ENCODE data around the gene TOB2. TPM values are rescaled to one million over a fixed set of nuclear protein-coding genes. Genes with fewer than 3 reads are reported as not detected.

The TOB2 gene
- total and polyA plus RNA-seq, 4 donors = 9.8 to 17.1 (median 12.3) TPM

GRCh38 chr22:41471568-41471967 lies 25.0 kb upstream of the TOB2 start:
- H3K27me3 ChIP-seq (ENCODE audit: control insufficient read depth in 4 of 4, insufficient read depth in 4 of 4, low read length in 3 of 4) = no peaks in the 10 kb centered on the region
- TF ChIP-seq GABPA (IDR thresholded peaks at IDR 0.05 in 1 of 2, conservative IDR thresholded peaks at IDR 0.05 in 1 of 2) (no peak), YY1 (IDR thresholded peaks at IDR 0.05) (no peak), SP1 (IDR thresholded peaks at IDR 0.05) (no peak), ATF3 (IDR thresholded peaks at IDR 0.05) (no peak), HNF4A (conservative IDR thresholded peaks at IDR 0.05) (no peak), NR2F2 (IDR thresholded peaks at IDR 0.05) (no peak), EGR1 (IDR thresholded peaks at IDR 0.05; ENCODE audit: low read depth in 2 of 2) (no peak), HNF4G (IDR thresholded peaks at IDR 0.05) (no peak), FOXA1 (IDR thresholded peaks at IDR 0.05) (no peak), FOXA2 (IDR thresholded peaks at IDR 0.05) (no peak), RXRA (IDR thresholded peaks at IDR 0.05) (no peak), JUND (IDR thresholded peaks at IDR 0.05) (no peak), TAF1 (conservative IDR thresholded peaks at IDR 0.05) (no peak)
- TF ChIP-seq, protein P1, sequence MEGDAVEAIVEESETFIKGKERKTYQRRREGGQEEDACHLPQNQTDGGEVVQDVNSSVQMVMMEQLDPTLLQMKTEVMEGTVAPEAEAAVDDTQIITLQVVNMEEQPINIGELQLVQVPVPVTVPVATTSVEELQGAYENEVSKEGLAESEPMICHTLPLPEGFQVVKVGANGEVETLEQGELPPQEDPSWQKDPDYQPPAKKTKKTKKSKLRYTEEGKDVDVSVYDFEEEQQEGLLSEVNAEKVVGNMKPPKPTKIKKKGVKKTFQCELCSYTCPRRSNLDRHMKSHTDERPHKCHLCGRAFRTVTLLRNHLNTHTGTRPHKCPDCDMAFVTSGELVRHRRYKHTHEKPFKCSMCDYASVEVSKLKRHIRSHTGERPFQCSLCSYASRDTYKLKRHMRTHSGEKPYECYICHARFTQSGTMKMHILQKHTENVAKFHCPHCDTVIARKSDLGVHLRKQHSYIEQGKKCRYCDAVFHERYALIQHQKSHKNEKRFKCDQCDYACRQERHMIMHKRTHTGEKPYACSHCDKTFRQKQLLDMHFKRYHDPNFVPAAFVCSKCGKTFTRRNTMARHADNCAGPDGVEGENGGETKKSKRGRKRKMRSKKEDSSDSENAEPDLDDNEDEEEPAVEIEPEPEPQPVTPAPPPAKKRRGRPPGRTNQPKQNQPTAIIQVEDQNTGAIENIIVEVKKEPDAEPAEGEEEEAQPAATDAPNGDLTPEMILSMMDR (IDR thresholded peaks at IDR 0.05; ENCODE audit: low read depth, low read length, missing input control) = no peak
- TF ChIP-seq, protein P2, sequence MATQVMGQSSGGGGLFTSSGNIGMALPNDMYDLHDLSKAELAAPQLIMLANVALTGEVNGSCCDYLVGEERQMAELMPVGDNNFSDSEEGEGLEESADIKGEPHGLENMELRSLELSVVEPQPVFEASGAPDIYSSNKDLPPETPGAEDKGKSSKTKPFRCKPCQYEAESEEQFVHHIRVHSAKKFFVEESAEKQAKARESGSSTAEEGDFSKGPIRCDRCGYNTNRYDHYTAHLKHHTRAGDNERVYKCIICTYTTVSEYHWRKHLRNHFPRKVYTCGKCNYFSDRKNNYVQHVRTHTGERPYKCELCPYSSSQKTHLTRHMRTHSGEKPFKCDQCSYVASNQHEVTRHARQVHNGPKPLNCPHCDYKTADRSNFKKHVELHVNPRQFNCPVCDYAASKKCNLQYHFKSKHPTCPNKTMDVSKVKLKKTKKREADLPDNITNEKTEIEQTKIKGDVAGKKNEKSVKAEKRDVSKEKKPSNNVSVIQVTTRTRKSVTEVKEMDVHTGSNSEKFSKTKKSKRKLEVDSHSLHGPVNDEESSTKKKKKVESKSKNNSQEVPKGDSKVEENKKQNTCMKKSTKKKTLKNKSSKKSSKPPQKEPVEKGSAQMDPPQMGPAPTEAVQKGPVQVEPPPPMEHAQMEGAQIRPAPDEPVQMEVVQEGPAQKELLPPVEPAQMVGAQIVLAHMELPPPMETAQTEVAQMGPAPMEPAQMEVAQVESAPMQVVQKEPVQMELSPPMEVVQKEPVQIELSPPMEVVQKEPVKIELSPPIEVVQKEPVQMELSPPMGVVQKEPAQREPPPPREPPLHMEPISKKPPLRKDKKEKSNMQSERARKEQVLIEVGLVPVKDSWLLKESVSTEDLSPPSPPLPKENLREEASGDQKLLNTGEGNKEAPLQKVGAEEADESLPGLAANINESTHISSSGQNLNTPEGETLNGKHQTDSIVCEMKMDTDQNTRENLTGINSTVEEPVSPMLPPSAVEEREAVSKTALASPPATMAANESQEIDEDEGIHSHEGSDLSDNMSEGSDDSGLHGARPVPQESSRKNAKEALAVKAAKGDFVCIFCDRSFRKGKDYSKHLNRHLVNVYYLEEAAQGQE (IDR thresholded peaks at IDR 0.05) = no peak
- H3K9ac ChIP-seq (ENCODE audit: low read depth in 1 of 2, low read length in 2 of 2) = no peak overlapping the region
- WGBS = 76% methylated on average over 2 of the region's 2 CpGs
- H3K4me1 ChIP-seq (ENCODE audit: control insufficient read depth in 4 of 4, insufficient read depth in 4 of 4, low read length in 3 of 4) = peaks cover 2 to 63% (median 59%) of the 10 kb centered on the region in 4 donors
- H3K9me3 ChIP-seq (ENCODE audit: control insufficient read depth in 4 of 4, low read length in 3 of 4) = no peaks in the 10 kb centered on the region
- DNase-seq (ENCODE audit: low spot score) = no peak
- H3K4me3 ChIP-seq (ENCODE audit: low read depth in 1 of 3, low read length in 3 of 3) = no peak overlapping the region
- peaks cover 2 to 6% (median 5%) of the 10 kb centered on the region in 4 donors for H3K36me3 ChIP-seq (ENCODE audit: control insufficient read depth in 4 of 4, insufficient read depth in 3 of 4, low read depth in 1 of 4, low read length in 3 of 4)
- no peak overlapping the region for H3K27ac ChIP-seq (ENCODE audit: low read depth in 1 of 2, low read length in 2 of 2)

- DNase-seq (ENCODE audit: low spot score) = no peak
- Histone ChIP-seq H3K9me3 (ENCODE audit: control insufficient read depth in 4 of 4, low read length in 3 of 4) (no peaks in the 10 kb centered on the region), H3K27me3 (ENCODE audit: control insufficient read depth in 4 of 4, insufficient read depth in 4 of 4, low read length in 3 of 4) (no peaks in the 10 kb centered on the region), H3K4me3 (ENCODE audit: low read depth in 1 of 3, low read length in 3 of 3) (no peak overlapping the region), H3K9ac (ENCODE audit: low read depth in 1 of 2, low read length in 2 of 2) (no peak overlapping the region), H3K27ac (ENCODE audit: low read depth in 1 of 2, low read length in 2 of 2) (no peak overlapping the region), H3K36me3 (ENCODE audit: control insufficient read depth in 4 of 4, insufficient read depth in 3 of 4, low read depth in 1 of 4, low read length in 3 of 4) (peaks cover 8 to 12% (median 11%) of the 10 kb centered on the region in 4 donors), H3K4me1 (ENCODE audit: control insufficient read depth in 4 of 4, insufficient read depth in 4 of 4, low read length in 3 of 4) (peaks cover 2 to 61% (median 56%) of the 10 kb centered on the region in 4 donors)
- TF ChIP-seq FOXA1 (IDR thresholded peaks at IDR 0.05) = no peak
- TF ChIP-seq SP1 (IDR thresholded peaks at IDR 0.05) = no peak
- TF ChIP-seq, protein P3, sequence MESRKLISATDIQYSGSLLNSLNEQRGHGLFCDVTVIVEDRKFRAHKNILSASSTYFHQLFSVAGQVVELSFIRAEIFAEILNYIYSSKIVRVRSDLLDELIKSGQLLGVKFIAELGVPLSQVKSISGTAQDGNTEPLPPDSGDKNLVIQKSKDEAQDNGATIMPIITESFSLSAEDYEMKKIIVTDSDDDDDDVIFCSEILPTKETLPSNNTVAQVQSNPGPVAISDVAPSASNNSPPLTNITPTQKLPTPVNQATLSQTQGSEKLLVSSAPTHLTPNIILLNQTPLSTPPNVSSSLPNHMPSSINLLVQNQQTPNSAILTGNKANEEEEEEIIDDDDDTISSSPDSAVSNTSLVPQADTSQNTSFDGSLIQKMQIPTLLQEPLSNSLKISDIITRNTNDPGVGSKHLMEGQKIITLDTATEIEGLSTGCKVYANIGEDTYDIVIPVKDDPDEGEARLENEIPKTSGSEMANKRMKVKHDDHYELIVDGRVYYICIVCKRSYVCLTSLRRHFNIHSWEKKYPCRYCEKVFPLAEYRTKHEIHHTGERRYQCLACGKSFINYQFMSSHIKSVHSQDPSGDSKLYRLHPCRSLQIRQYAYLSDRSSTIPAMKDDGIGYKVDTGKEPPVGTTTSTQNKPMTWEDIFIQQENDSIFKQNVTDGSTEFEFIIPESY (IDR thresholded peaks at IDR 0.05) = no peak
- TF ChIP-seq HNF4A (conservative IDR thresholded peaks at IDR 0.05) = no peak
- no peak for TF ChIP-seq TAF1 (conservative IDR thresholded peaks at IDR 0.05)
- TF ChIP-seq, protein P1 (IDR thresholded peaks at IDR 0.05; ENCODE audit: low read depth, low read length, missing input control) = no peak
- WGBS = 82% methylated on average over 2 of the region's 2 CpGs
Measured at GRCh38 chr22:41470886-41471285, 24.3 kb upstream of the TOB2 start.

All from liver (tissue), 9 donors.